Gastrocnemius medialis (tissue), 4 donors: ENCODE results near the gene TSSK6. TPM values are rescaled to one million over a fixed set of nuclear protein-coding genes. Genes with fewer than 3 reads are reported as not detected.

Source experiments
- ATAC-seq, 2 donors: fragments of 150-250 bp; one replicate each; pipeline ENCODE4 v1.9.1; 2016
- DNase-seq, 2 donors: peaks; one replicate each; pipeline ENCODE4 v3.0.0-alpha.2; 2019
- H3K27ac ChIP-seq, 4 donors: fragments of 200-600 bp; sonication (generic); 1 replicate in 1 of 4; 2 replicates in 3 of 4; pipeline ENCODE4 v1.5.1; 2016 to 2018; ENCODE audit warnings: mild to moderate bottlenecking in 2 of 4, moderate library complexity in 1 of 4
- H3K27me3 ChIP-seq, 3 donors: fragments of 200-600 bp; sonication (generic) in 2 of 3; 1 replicate in 1 of 3; 2 replicates in 2 of 3; pipeline versions ENCODE4 v1.5.1 to v1.6.0; 2016 to 2019; ENCODE audit warnings: mild to moderate bottlenecking in 1 of 3, moderate library complexity in 1 of 3
- H3K36me3 ChIP-seq, 2 donors: fragments of 200-600 bp; sonication (generic) in 1 of 2; one replicate each; pipeline ENCODE4 v1.5.1; 2017 to 2018
- H3K4me1 ChIP-seq, 2 donors: fragments of 200-600 bp; sonication (generic) in 1 of 2; one replicate each; pipeline ENCODE4 v1.5.1; 2016 to 2017; ENCODE audit warnings: mild to moderate bottlenecking in 2 of 2
- H3K4me3 ChIP-seq, 4 donors: fragments of 200-600 bp; sonication (generic) in 3 of 4; 1 replicate in 1 of 4; 2 replicates in 3 of 4; pipeline ENCODE4 v1.5.1; 2016 to 2019; ENCODE audit warnings: mild to moderate bottlenecking in 2 of 4
- H3K9me3 ChIP-seq, 3 donors: fragments of 200-600 bp; sonication (generic) in 2 of 3; 1 replicate in 1 of 3; 2 replicates in 2 of 3; pipeline ENCODE4 v1.5.1; 2016 to 2019
- CTCF ChIP-seq, 5 experiments: fragments of 450-650 bp in 3 of 5; fragments of 200-600 bp in 2 of 5; sonication (generic) in 2 of 5; IDR thresholded peaks in 4 of 5; conservative IDR thresholded peaks in 1 of 5; 1 replicate in 4 of 5; 2 replicates in 1 of 5; pipeline ENCODE4 v1.5.1; 2016 to 2019; ENCODE audit warnings: antibody characterized with exemption in 5 of 5, mild to moderate bottlenecking in 3 of 5, moderate library complexity in 3 of 5
- POLR2A ChIP-seq, 2 donors: fragments of 450-650 bp; IDR thresholded peaks; one replicate each; pipeline ENCODE4 v1.6.1; 2017; ENCODE audit warnings: antibody characterized with exemption in 2 of 2, mild to moderate bottlenecking in 2 of 2, moderate library complexity in 2 of 2
- in situ Hi-C, 4 donors: fragments of 200-750 bp; cut with MboI; loops; one replicate each; pipeline versions ENCODE4 v1.15.0 to v1.8.0; 2017; ENCODE audit warnings: low sequenced_read_pairs in 4 of 4
- intact Hi-C: fragments of 100-400 bp; cut with DNase I; formaldehyde crosslinking; loops from one replicate; pipeline ENCODE4 v1.15.1; 2023; ENCODE audit warnings: low total_unique reads
- total RNA-seq, 4 donors: library from RNA; depleted of rRNA; stranded (reverse); fragments of >200 nt; gene quantifications; one replicate each; pipeline versions ENCODE4 v1.1.0 to v1.2.3, GENCODE V29; 2016

TSSK6 gene
- total RNA-seq, 4 donors from 2014 or later, result 0.80 to 1.7 TPM; not detected in 2

GRCh38 chr19:19538061-19538784, 22.9 kb upstream of the TSSK6 start, which contains the start of gene CILP2:
TSS of gene CILP2 (plus strand) at chr19:19538265. CDS start at chr19:19538350, 85 bp downstream.
- in situ Hi-C loops, result loop anchor here (10.0 to 25.0 kb wide), 4 partner anchors 107 to 424 kb away; partner anchors contain the start of gene GMIP (in 1 of the 4)
- Histone ChIP-seq H3K4me3 (peak within 1 kb of the TSS in 3 of 4 donors; percentile 20 to 32 (median 32)), H3K4me1 (peaks cover 0 to 10% of the 10 kb centered on the region in 2 donors), H3K27ac (no peak within 1 kb of the TSS), H3K27me3 (peaks cover 47 to 59% (median 54%) of the 10 kb centered on the region in 3 donors), H3K36me3 (no peaks in the 10 kb centered on the region), H3K9me3 (no peaks in the 10 kb centered on the region)
- DNase-seq (no peak), ATAC-seq (no peak)
- no peak for TF ChIP-seq CTCF (IDR thresholded peaks at IDR 0.05 in 4 of 5, conservative IDR thresholded peaks at IDR 0.05 in 1 of 5)
- no peak for TF ChIP-seq POLR2A (IDR thresholded peaks at IDR 0.05)
- intact Hi-C loops, result no loop called here

GRCh38 chr19:19537075-19538048, 22.0 kb upstream of the TSSK6 start:
- H3K27ac ChIP-seq, result no peak overlapping the region
- TF ChIP-seq CTCF (IDR thresholded peaks at IDR 0.05 in 4 of 5, conservative IDR thresholded peaks at IDR 0.05 in 1 of 5) (no peak), POLR2A (IDR thresholded peaks at IDR 0.05) (no peak)
- H3K4me3 ChIP-seq, result peak overlapping the region in 1 of 4 donors; percentile 32
- DNase-seq (no peak), ATAC-seq (no peak)
- peaks cover 0 to 13% of the 10 kb centered on the region in 2 donors for H3K4me1 ChIP-seq
- intact Hi-C loops (no loop called here), in situ Hi-C loops (loop anchor here (10.0 to 25.0 kb wide), 4 partner anchors 107 to 425 kb away; partner anchors contain the start of gene GMIP (in 1 of the 4))
- peaks cover 42 to 53% (median 52%) of the 10 kb centered on the region in 3 donors for H3K27me3 ChIP-seq
- no peaks in the 10 kb centered on the region for H3K36me3 ChIP-seq
- no peaks in the 10 kb centered on the region for H3K9me3 ChIP-seq

- ATAC-seq, result no peak
Measured at GRCh38 chr19:19535311-19536191, 20.2 kb upstream of the TSSK6 start.

More at GRCh38 chr19:19535311-19536191, 20.2 kb upstream of the TSSK6 start:
- TF ChIP-seq CTCF (IDR thresholded peaks at IDR 0.05 in 4 of 5, conservative IDR thresholded peaks at IDR 0.05 in 1 of 5) (no peak), POLR2A (IDR thresholded peaks at IDR 0.05) (no peak)
- intact Hi-C loops (no loop called here), in situ Hi-C loops (loop anchor here (10.0 to 25.0 kb wide), 4 partner anchors 109 to 427 kb away; partner anchors contain the start of gene GMIP (in 1 of the 4))
- no peak overlapping the region for H3K27ac ChIP-seq
- no peaks in the 10 kb centered on the region for H3K36me3 ChIP-seq
- H3K4me1 ChIP-seq, result peaks cover 0 to 17% of the 10 kb centered on the region in 2 donors
- H3K9me3 ChIP-seq, result no peaks in the 10 kb centered on the region
- no peak overlapping the region for H3K4me3 ChIP-seq
- H3K27me3 ChIP-seq, result peaks cover 24 to 35% (median 34%) of the 10 kb centered on the region in 3 donors
- DNase-seq, result no peak
